ENCODE measurements around the gene CACNB4.

GRCh38 chr2:151852260-151853069 lies 246.4 kb downstream of the CACNB4 start:
- TF ChIP-seq TFAP4 (CRISPR knock-in tag; IDR thresholded peaks at IDR 0.05; ENCODE audit: borderline replicate concordance) (no peak), CCNT2 (IDR thresholded peaks at IDR 0.05; ENCODE audit: borderline replicate concordance, extremely low read depth, insufficient read length, low read depth, low read length) (no peak), EP300 (IDR thresholded peaks at IDR 0.05; ENCODE audit: low read length) (no peak), CTCF (IDR thresholded peaks at IDR 0.05 in 2 of 3, conservative IDR thresholded peaks at IDR 0.05 in 1 of 3; ENCODE audit: insufficient read depth in 2 of 3, low read depth in 1 of 3, low read length in 3 of 3) (no peak), PATZ1 (CRISPR knock-in tag; IDR thresholded peaks at IDR 0.05; ENCODE audit: borderline replicate concordance) (no peak), HNRNPL (IDR thresholded peaks at IDR 0.05; ENCODE audit: low read depth, low read length) (no peak), ETV5 (CRISPR knock-in tag; IDR thresholded peaks at IDR 0.05; ENCODE audit: low read depth) (no peak), POLR3A (IDR thresholded peaks at IDR 0.05; ENCODE audit: borderline replicate concordance, extremely low read depth, insufficient read depth, insufficient read length) (no peak), POLR2AphosphoS5 (IDR thresholded peaks at IDR 0.05; ENCODE audit: control insufficient read depth, insufficient read depth, low read depth, low read length) (no peak), E2F5 (CRISPR knock-in tag; IDR thresholded peaks at IDR 0.05) (no peak)

Data from K562 (cell line).